ENCODE results near the gene THSD4. TPM values are rescaled to one million over a fixed set of nuclear protein-coding genes. Genes with fewer than 3 reads are reported as not detected.

The THSD4 gene
- total RNA-seq, 1 experiment from 2014 or later: 29.0 TPM

- TF ChIP-seq EZH2phosphoT487 (IDR thresholded peaks at IDR 0.05; ENCODE audit: borderline replicate concordance, low read length) (no peak), EZH2 (IDR thresholded peaks at IDR 0.05; ENCODE audit: low read length, unreplicated experiment) (no peak), CTCF (conservative IDR thresholded peaks at IDR 0.05; ENCODE audit: low read depth, low read length) (no peak)
- H3K4me3 ChIP-seq (ENCODE audit: low read length): no peak overlapping the region
- H3F3A ChIP-seq (ENCODE audit: low read length, unreplicated experiment): peaks cover 9% of the 10 kb centered on the region
- ATAC-seq (no peak), DNase-seq (no peak)
- H3K4me2 ChIP-seq (ENCODE audit: low read length): 0 out of 2 replicates have a peak overlapping the region, but pooled peaks have one; percentile 69
- BruUV-seq (replicated peaks): no TSS peak
- intact Hi-C loops (cut with micrococcal nuclease): no loop called here
- peak overlapping the region; percentile 97 for H3K27ac ChIP-seq (ENCODE audit: low read length)
- H3K79me2 ChIP-seq (ENCODE audit: low read length): no peaks in the 10 kb centered on the region
- ChIA-PET POLR2A (ENCODE audit: unreplicated experiment) (no interaction called here), CTCF (interaction anchor here (0.6 kb wide), 1 partner anchor 360 kb away, joined by 3 read pairs; no protein-coding TSS in a partner anchor)
- no peaks in the 10 kb centered on the region for H3K9me2 ChIP-seq (replicated peaks; ENCODE audit: low read length)
- no peaks in the 10 kb centered on the region for H3K27me3 ChIP-seq (ENCODE audit: low read length)
- H3K36me3 ChIP-seq (ENCODE audit: low read depth, low read length): no peaks in the 10 kb centered on the region
- no peaks in the 10 kb centered on the region for H3K9me3 ChIP-seq (ENCODE audit: low read length)
- no peak overlapping the region for H2AFZ ChIP-seq (ENCODE audit: low read length)
- H3K9ac ChIP-seq (ENCODE audit: low read length): peak overlapping the region; percentile 77
- H3K4me1 ChIP-seq (ENCODE audit: insufficient read depth, low read length): peaks cover 31% of the 10 kb centered on the region
- H4K20me1 ChIP-seq (ENCODE audit: low read length): no peaks in the 10 kb centered on the region
These were observed 34.6 kb upstream of the THSD4 start for GRCh38 chr15:71080705-71081104.

GRCh38 chr15:71082803-71083202 lies 32.5 kb upstream of the THSD4 start:
- Histone ChIP-seq H3K27ac (ENCODE audit: low read length) (no peak overlapping the region), H3K4me1 (ENCODE audit: insufficient read depth, low read length) (peaks cover 30% of the 10 kb centered on the region), H3K27me3 (ENCODE audit: low read length) (no peaks in the 10 kb centered on the region), H4K20me1 (ENCODE audit: low read length) (no peaks in the 10 kb centered on the region), H2AFZ (ENCODE audit: low read length) (no peak overlapping the region), H3K36me3 (ENCODE audit: low read depth, low read length) (no peaks in the 10 kb centered on the region), H3F3A (ENCODE audit: low read length, unreplicated experiment) (peaks cover 9% of the 10 kb centered on the region), H3K79me2 (ENCODE audit: low read length) (no peaks in the 10 kb centered on the region), H3K9me2 (replicated peaks; ENCODE audit: low read length) (no peaks in the 10 kb centered on the region), H3K4me2 (ENCODE audit: low read length) (no peak overlapping the region), H3K4me3 (ENCODE audit: low read length) (no peak overlapping the region), H3K9ac (ENCODE audit: low read length) (no peak overlapping the region), H3K9me3 (ENCODE audit: low read length) (no peaks in the 10 kb centered on the region)
- no peak for TF ChIP-seq EZH2phosphoT487 (IDR thresholded peaks at IDR 0.05; ENCODE audit: borderline replicate concordance, low read length)
- no peak for TF ChIP-seq CTCF (conservative IDR thresholded peaks at IDR 0.05; ENCODE audit: low read depth, low read length)
- no peak for TF ChIP-seq EZH2 (IDR thresholded peaks at IDR 0.05; ENCODE audit: low read length, unreplicated experiment)
- BruUV-seq (replicated peaks): no TSS peak
- ChIA-PET CTCF (no interaction called here), POLR2A (ENCODE audit: unreplicated experiment) (no interaction called here)
- no peak for ATAC-seq
- intact Hi-C loops (cut with micrococcal nuclease): no loop called here
- no peak for DNase-seq

GRCh38 chr15:71083349-71083748 lies 31.9 kb upstream of the THSD4 start:
- TF ChIP-seq EZH2 (IDR thresholded peaks at IDR 0.05; ENCODE audit: low read length, unreplicated experiment): no peak
- TF ChIP-seq EZH2phosphoT487 (IDR thresholded peaks at IDR 0.05; ENCODE audit: borderline replicate concordance, low read length): no peak
- no peak for TF ChIP-seq CTCF (conservative IDR thresholded peaks at IDR 0.05; ENCODE audit: low read depth, low read length)
- no peaks in the 10 kb centered on the region for H3K9me3 ChIP-seq (ENCODE audit: low read length)
- no peaks in the 10 kb centered on the region for H3K9me2 ChIP-seq (replicated peaks; ENCODE audit: low read length)
- H2AFZ ChIP-seq (ENCODE audit: low read length): no peak overlapping the region
- H3K36me3 ChIP-seq (ENCODE audit: low read depth, low read length): no peaks in the 10 kb centered on the region
- no peak overlapping the region for H3K27ac ChIP-seq (ENCODE audit: low read length)
- H3K4me3 ChIP-seq (ENCODE audit: low read length): no peak overlapping the region
- H3K4me1 ChIP-seq (ENCODE audit: insufficient read depth, low read length): peaks cover 25% of the 10 kb centered on the region
- intact Hi-C loops (cut with micrococcal nuclease): no loop called here
- H3K4me2 ChIP-seq (ENCODE audit: low read length): no peak overlapping the region
- POLR2A ChIA-PET (ENCODE audit: unreplicated experiment): no interaction called here
- BruUV-seq (replicated peaks): no TSS peak
- H3F3A ChIP-seq (ENCODE audit: low read length, unreplicated experiment): peaks cover 9% of the 10 kb centered on the region
- H3K79me2 ChIP-seq (ENCODE audit: low read length): no peaks in the 10 kb centered on the region
- no peaks in the 10 kb centered on the region for H3K27me3 ChIP-seq (ENCODE audit: low read length)
- CTCF ChIA-PET: no interaction called here
- DNase-seq (no peak), ATAC-seq (no peak)
- H3K9ac ChIP-seq (ENCODE audit: low read length): no peak overlapping the region
- H4K20me1 ChIP-seq (ENCODE audit: low read length): no peaks in the 10 kb centered on the region
